H1 (cell line): ENCODE results near the gene GTPBP1. TPM values are rescaled to one million over a fixed set of nuclear protein-coding genes. Genes with fewer than 3 reads are reported as not detected.
A peak's percentile ranks its signal among the peaks of the same experiment; 100 is the strongest.

Experiments used
- CTCF ChIA-PET: fragments of 300-600 bp; sonication (Branson Sonifier 250); formaldehyde crosslinking; loops from one replicate; lab custom pipeline; 2021; ENCODE audit not compliant: partially characterized antibody; lab: Charles Lee
- POLR2A ChIA-PET: fragments of 300-600 bp; sonication (Branson Sonifier 250); formaldehyde crosslinking; loops from one replicate; lab custom pipeline; 2021; ENCODE audit warnings: inconsistent platforms; ENCODE audit not compliant: partially characterized antibody; lab: Charles Lee
- DNase-seq, 2 experiments: peaks; one replicate each; pipeline versions ENCODE4 v3.0.0 to v3.0.0-alpha.2; 2010 to 2022; ENCODE audit warnings: low spot score in 2 of 2, low read depth in 1 of 2, mixed read lengths in 1 of 2
- FAIRE-seq: peaks from 2 replicates; lab custom pipeline; 2011; peaks lifted over from hg19 to GRCh38; lab: Jason Lieb, UNC
- H2AFZ ChIP-seq: 2 replicates; pipeline ENCODE4 v1.8.1; 2012; ENCODE audit warnings: low read length, inconsistent platforms
- H2AK5ac ChIP-seq: 2 replicates; pipeline ENCODE4 v1.6.1; 2013; ENCODE audit warnings: low read depth, low read length
- H2BK120ac ChIP-seq: replicated peaks from 2 replicates; pipeline ENCODE3; 2013; ENCODE audit warnings: low read depth, low read length, inconsistent platforms
- H2BK12ac ChIP-seq: 2 replicates; pipeline ENCODE4 v1.6.1; 2013; ENCODE audit warnings: low read depth, low read length
- H2BK15ac ChIP-seq: 2 replicates; pipeline ENCODE4 v1.6.1; 2013; ENCODE audit warnings: low read length
- H2BK20ac ChIP-seq: 2 replicates; pipeline ENCODE4 v1.6.1; 2013; ENCODE audit warnings: low read length
- H2BK5ac ChIP-seq: 2 replicates; pipeline ENCODE4 v1.6.1; 2013; ENCODE audit warnings: low read depth, low read length
- H3K14ac ChIP-seq: 2 replicates; pipeline ENCODE4 v1.6.1; 2013; ENCODE audit warnings: inconsistent platforms; ENCODE audit not compliant: insufficient read length
- H3K18ac ChIP-seq: 2 replicates; pipeline ENCODE4 v1.6.1; 2013; ENCODE audit warnings: low read length; ENCODE audit errors: extremely low read depth
- H3K23ac ChIP-seq: 2 replicates; pipeline ENCODE4 v1.6.1; 2013; ENCODE audit warnings: inconsistent platforms; ENCODE audit not compliant: insufficient read length
- H3K23me2 ChIP-seq: 2 replicates; pipeline ENCODE4 v1.6.1; 2013; ENCODE audit warnings: low read depth, low read length
- H3K27ac ChIP-seq: 2 replicates; pipeline ENCODE4 v1.6.1; 2011; ENCODE audit warnings: low read depth, low read length, inconsistent platforms
- H3K27me3 ChIP-seq, 4 experiments: replicated peaks in 1 of 4; 1 replicate in 1 of 4; 2 replicates in 3 of 4; pipeline versions ENCODE4 v1.6.1 to v1.8.1; 2011 to 2013; ENCODE audit warnings: low read length in 3 of 4, mild to moderate bottlenecking in 3 of 4, inconsistent platforms in 2 of 4, mixed read lengths in 2 of 4, moderate library complexity in 1 of 4; ENCODE audit not compliant: control insufficient read depth in 3 of 4, insufficient read depth in 3 of 4; ENCODE audit errors: extremely low read depth in 1 of 4
- H3K36me3 ChIP-seq, 4 experiments: 2 replicates each; pipeline versions ENCODE4 v1.6.1 to v1.8.1; 2011 to 2013; ENCODE audit warnings: mild to moderate bottlenecking in 4 of 4, low read length in 3 of 4, moderate library complexity in 2 of 4, control low read depth in 1 of 4, inconsistent platforms in 1 of 4; ENCODE audit not compliant: insufficient read depth in 4 of 4, control insufficient read depth in 2 of 4
- H3K4ac ChIP-seq: replicated peaks from 2 replicates; pipeline ENCODE3; 2013; ENCODE audit warnings: low read length, low read depth, mixed read lengths, inconsistent platforms; ENCODE audit not compliant: insufficient read length
- H3K4me1 ChIP-seq, 4 experiments: replicated peaks in 1 of 4; 1 replicate in 1 of 4; 2 replicates in 3 of 4; pipeline versions ENCODE4 v1.6.1 to v1.8.1; 2011 to 2013; ENCODE audit warnings: low read length in 3 of 4, inconsistent platforms in 2 of 4, mixed read lengths in 1 of 4; ENCODE audit not compliant: insufficient read depth in 4 of 4, control insufficient read depth in 3 of 4
- H3K4me2 ChIP-seq, 2 experiments: 2 replicates each; pipeline versions ENCODE4 v1.6.1 to v1.8.1; 2011 to 2013; ENCODE audit warnings: low read depth in 2 of 2, low read length in 2 of 2, control low read depth in 1 of 2, inconsistent platforms in 1 of 2, mild to moderate bottlenecking in 1 of 2; ENCODE audit not compliant: insufficient read depth in 1 of 2
- H3K4me3 ChIP-seq, 4 experiments: fragments of 200-600, 300-600 bp in 1 of 4; sonication (generic), shearing (Covaris generic), sonication (Bioruptor Twin) in 1 of 4; 2 replicates each; pipeline versions ENCODE4 v1.5.1 to v1.8.1; 2011 to 2016; ENCODE audit warnings: low read length in 4 of 4, low read depth in 3 of 4, control low read depth in 2 of 4, inconsistent platforms in 2 of 4, mild to moderate bottlenecking in 2 of 4, mixed read lengths in 1 of 4, moderate library complexity in 1 of 4; ENCODE audit not compliant: insufficient read depth in 2 of 4; ENCODE audit errors: extremely low read depth in 1 of 4
- H3K56ac ChIP-seq: replicated peaks from 2 replicates; pipeline ENCODE3; 2013; ENCODE audit warnings: low read depth, mild to moderate bottlenecking, mixed read lengths, low read length, inconsistent platforms; ENCODE audit not compliant: insufficient read length
- H3K79me1 ChIP-seq: 2 replicates; pipeline ENCODE4 v1.6.1; 2013; ENCODE audit warnings: low read depth, low read length, control low read depth
- H3K79me2 ChIP-seq, 2 experiments: 2 replicates each; pipeline versions ENCODE4 v1.6.1 to v1.8.1; 2012 to 2013; ENCODE audit warnings: low read length in 2 of 2, mild to moderate bottlenecking in 2 of 2, inconsistent platforms in 1 of 2; ENCODE audit not compliant: insufficient read depth in 2 of 2, control insufficient read depth in 1 of 2
- H3K9ac ChIP-seq, 4 experiments: replicated peaks in 1 of 4; 1 replicate in 1 of 4; 2 replicates in 3 of 4; pipeline versions ENCODE4 v1.6.1 to v1.8.1; 2011 to 2013; ENCODE audit warnings: low read depth in 3 of 4, low read length in 3 of 4, control low read depth in 2 of 4, mild to moderate bottlenecking in 2 of 4, moderate library complexity in 2 of 4, inconsistent platforms in 1 of 4; ENCODE audit errors: extremely low read depth in 1 of 4
- H3K9me3 ChIP-seq, 2 experiments: 2 replicates each; pipeline versions ENCODE4 v1.6.1 to v1.8.1; 2012 to 2013; ENCODE audit warnings: mild to moderate bottlenecking in 2 of 2, moderate library complexity in 2 of 2, control low read depth in 1 of 2, inconsistent platforms in 1 of 2, low read depth in 1 of 2, low read length in 1 of 2, mixed read lengths in 1 of 2; ENCODE audit not compliant: insufficient read depth in 2 of 2
- H4K20me1 ChIP-seq, 2 experiments: replicated peaks in 1 of 2; 2 replicates each; pipeline versions ENCODE3 to v1.8.1; 2011 to 2013; ENCODE audit warnings: inconsistent platforms in 2 of 2, low read length in 2 of 2, mild to moderate bottlenecking in 1 of 2; ENCODE audit not compliant: insufficient read depth in 2 of 2, control insufficient read depth in 1 of 2
- H4K5ac ChIP-seq: 2 replicates; pipeline ENCODE4 v1.6.1; 2013; ENCODE audit warnings: low read length, low read depth, mixed read lengths, inconsistent platforms; ENCODE audit not compliant: insufficient read length
- H4K8ac ChIP-seq: 2 replicates; pipeline ENCODE4 v1.8.0; 2013; ENCODE audit warnings: mild to moderate bottlenecking, moderate library complexity, low read length, inconsistent platforms; ENCODE audit not compliant: insufficient read depth; ENCODE audit errors: extremely low read depth
- H4K91ac ChIP-seq: replicated peaks from 2 replicates; pipeline ENCODE3; 2013; ENCODE audit warnings: low read length, mixed read lengths, inconsistent platforms; ENCODE audit not compliant: insufficient read length
- ASH2L ChIP-seq: fragments of 200-600, 300-600 bp; sonication (generic); IDR thresholded peaks from one replicate; pipeline ENCODE4 v1.7.1; 2017; ENCODE audit warnings: low read length
- CBX8 ChIP-seq: fragments of 300-800, 300-1000 bp; sonication (generic); IDR thresholded peaks from 2 replicates; pipeline ENCODE4 v1.7.1; 2016; ENCODE audit warnings: low read depth, low read length, borderline replicate concordance
- CTBP2 ChIP-seq: IDR thresholded peaks from 2 replicates; pipeline ENCODE4 v1.7.0; 2011; ENCODE audit warnings: borderline replicate concordance, mild to moderate bottlenecking, moderate library complexity, mixed read lengths, low read length; ENCODE audit not compliant: insufficient read depth, insufficient read length
- GABPA ChIP-seq: IDR thresholded peaks from 2 replicates; pipeline ENCODE4 v1.6.1; 2011; ENCODE audit warnings: mild to moderate bottlenecking, low read length, moderate library complexity, borderline replicate concordance; ENCODE audit not compliant: insufficient read depth
- POLR2AphosphoS5 ChIP-seq: IDR thresholded peaks from 2 replicates; pipeline ENCODE4 v1.6.1; 2011; ENCODE audit warnings: low read depth, low read length
- RNF2 ChIP-seq: fragments of 200-900, 300-1000 bp; sonication (generic); IDR thresholded peaks from 2 replicates; pipeline ENCODE4 v1.7.1; 2016; ENCODE audit warnings: borderline replicate concordance, low read depth, mild to moderate bottlenecking, antibody characterized with exemption, low read length; ENCODE audit not compliant: poor library complexity, severe bottlenecking; ENCODE audit errors: missing control alignments
- SIRT6 ChIP-seq: IDR thresholded peaks from one replicate; pipeline ENCODE4 v1.7.1; 2012; ENCODE audit warnings: low read length, inconsistent platforms
- SP1 ChIP-seq: IDR thresholded peaks from 2 replicates; pipeline ENCODE4 v1.6.1; 2011; ENCODE audit warnings: low read depth, low read length
- WGBS, 2 experiments: shearing (Covaris generic) in 1 of 2; methylation state at CpG; one replicate each; pipeline versions ENCODE4 v1.1.6 to v1.1.7; 2013 to 2015; ENCODE audit warnings: low lambda C conversion rate in 2 of 2, mixed read lengths in 2 of 2, inconsistent platforms in 1 of 2, low coverage in 1 of 2, missing lambda C conversion rate in 1 of 2; ENCODE audit not compliant: insufficient replicate concordance in 2 of 2, insufficient coverage in 1 of 2, insufficient read length in 1 of 2; ENCODE audit errors: extremely low coverage in 1 of 2, missing lambda C conversion rate in 1 of 2; 5-methylcytosine and 5-hydroxymethylcytosine counted together
- polyA plus RNA-seq, 7 experiments: library from polyadenylated mRNA; depleted of rRNA in 3 of 7; stranded (reverse) in 5 of 7; unstranded in 2 of 7; fragments of >200 nt in 5 of 7; fragments of 200-250 nt in 2 of 7; gene quantifications; 1 replicate in 5 of 7; 2 replicates in 1 of 7; 4 replicates in 1 of 7; pipeline versions ENCODE4 v1.2.1 to v1.2.3, GENCODE V29; 2011 to 2013; ENCODE audit warnings: missing spikeins in 2 of 7, mixed read lengths in 2 of 7
- total RNA-seq: library from RNA; stranded (reverse); fragmentation: NEBNext Ultra II Directional; extraction: Animal tissue kit (Norgen Biotek cat#: 25700); gene quantifications from 2 replicates; pipeline ENCODE4 v1.2.1, GENCODE V29; 2021

GTPBP1 gene
- total and polyA plus RNA-seq, 2 of the 8 experiments (the other 6 are each of a cell fraction or from before 2014, with no cell fraction given): 53.1 to 91.8 TPM

GRCh38 chr22:38761202-38762162 is 55.7 kb downstream of the GTPBP1 start:
- no peak for FAIRE-seq
- no peak overlapping the region for H3K9ac ChIP-seq

More at GRCh38 chr22:38761202-38762162, 55.7 kb downstream of the GTPBP1 start:
- Histone ChIP-seq H3K36me3 (no peaks in the 10 kb centered on the region), H2BK15ac (0 out of 2 replicates have a peak overlapping the region, but pooled peaks have one; percentile 5), H4K20me1 (peaks cover 0 to 7% of the 10 kb centered on the region in 2 experiments), H3K27ac (no peak overlapping the region), H3K14ac (no peak overlapping the region), H3K18ac (no peak overlapping the region), H3K4me2 (no peak overlapping the region), H3K79me1 (no peaks in the 10 kb centered on the region), H4K5ac (no peak overlapping the region), H2AK5ac (peak overlapping the region; percentile 92; the same call in 1 of the 2 replicates), H3K23me2 (peaks cover 5% of the 10 kb centered on the region; the same call in 1 of the 2 replicates), H3K4me1 (peaks cover 0 to 7% (median 2%) of the 10 kb centered on the region in 4 experiments; a peak in 3 of 7 replicates), H2BK5ac (0 out of 2 replicates have a peak overlapping the region, but pooled peaks have one; percentile 55), H2BK20ac (peak overlapping the region; percentile 9; the same call in 1 of the 2 replicates), H3K4me3 (no peak overlapping the region), H2AFZ (no peak overlapping the region), H3K9me3 (no peaks in the 10 kb centered on the region), H4K8ac (peak overlapping the region; percentile 14; the same call in 1 of the 2 replicates), H3K56ac (peak overlapping the region; percentile 98), H2BK120ac (no peak overlapping the region), H3K27me3 (peaks cover 0 to 5% (median 4%) of the 10 kb centered on the region in 4 experiments; a peak in 4 of 7 replicates), H2BK12ac (peak overlapping the region; percentile 27; the same call in 1 of the 2 replicates), H3K4ac (peak overlapping the region; percentile 83), H4K91ac (peak overlapping the region; percentile 85), H3K23ac (no peak overlapping the region), H3K79me2 (no peaks in the 10 kb centered on the region)
- 80 to 100% methylated on average over 4 to 20 of the region's 20 CpGs for WGBS, 2 experiments
- TF ChIP-seq CBX8 (no peak), SP1 (no peak), POLR2AphosphoS5 (no peak), GABPA (no peak), CTBP2 (no peak), SIRT6 (no peak), RNF2 (no peak), ASH2L (no peak)
- no peak for DNase-seq
- ChIA-PET POLR2A (interaction anchor here (1.5 kb wide), 1 partner anchor 21 kb away, joined by 5 read pairs; no protein-coding TSS in a partner anchor), CTCF (interaction anchor here (1.2 to 13.8 kb wide), 4 partner anchors 8 to 36 kb away, joined by 3 to 124 read pairs (median 24); no protein-coding TSS in a partner anchor)
